Measurements from ENCODE around the gene PRKCD. TPM values are rescaled to one million over a fixed set of nuclear protein-coding genes. Genes with fewer than 3 reads are reported as not detected.

PRKCD gene
- polyA plus RNA-seq, 3 donors, result 123 to 329 (median 158) TPM

- peaks cover 0 to 2% (median 0%) of the 10 kb centered on the region in 3 donors for H3K27me3 Mint-ChIP-seq (ENCODE audit: low read depth in 3 of 3)
- peak overlapping the region in 3 of 7 donors; percentile 62 to 90 (median 73) for H3K27ac Mint-ChIP-seq
- DNase-seq, result no peak
- peaks cover 19% of the 10 kb centered on the region for H4K20me1 ChIP-seq (ENCODE audit: insufficient read depth, low read length)
- H3K36me3 Mint-ChIP-seq, result peaks cover 3 to 13% of the 10 kb centered on the region in 2 donors
- peaks cover 27% of the 10 kb centered on the region for H3K4me1 Mint-ChIP-seq
- H3K79me2 ChIP-seq (ENCODE audit: insufficient read depth, low read length), result no peaks in the 10 kb centered on the region
- H3K4me1 ChIP-seq (ENCODE audit: control insufficient read depth in 1 of 2, insufficient read depth in 2 of 2, low read length in 2 of 2), result peaks cover 10 to 29% of the 10 kb centered on the region in 2 donors
- intact Hi-C loops (cut with micrococcal nuclease), result loop anchor here in 1 of 2 donors (10.0 kb wide), 1 partner anchor 58 kb away; no protein-coding TSS in a partner anchor
- 100% methylated on average over 1 of the region's 2 CpGs for WGBS (ENCODE audit: insufficient coverage)
- H3K9me3 Mint-ChIP-seq, result peaks cover 3 to 21% (median 17%) of the 10 kb centered on the region in 7 donors
- no peak overlapping the region for H3K4me3 Mint-ChIP-seq
- H3K36me3 ChIP-seq (replicated peaks in 1 of 2; ENCODE audit: control insufficient read depth in 1 of 2, insufficient read depth in 2 of 2, low read length in 2 of 2), result peaks cover 0 to under 1% of the 10 kb centered on the region in 2 donors
- no peak overlapping the region for H3K9ac ChIP-seq (ENCODE audit: insufficient read depth, low read length, poor library complexity, severe bottlenecking)
- peak overlapping the region in 1 of 2 donors; percentile 46 for H3K27ac ChIP-seq (ENCODE audit: low read depth in 1 of 2, low read length in 2 of 2)
- no peak for TF ChIP-seq CTCF (IDR thresholded peaks at IDR 0.05)
- H3K9me3 ChIP-seq (replicated peaks in 1 of 2; ENCODE audit: control insufficient read depth in 1 of 2, insufficient read depth in 1 of 2, low read length in 2 of 2), result peaks cover 10 to 15% of the 10 kb centered on the region in 2 donors
- H3K4me3 ChIP-seq (replicated peaks in 1 of 3; ENCODE audit: low read depth in 2 of 3, low read length in 3 of 3), result no peak overlapping the region
- H3K27me3 ChIP-seq (ENCODE audit: control insufficient read depth in 2 of 2, insufficient read depth in 2 of 2, low read length in 2 of 2), result no peaks in the 10 kb centered on the region
- no peak overlapping the region for H2AFZ ChIP-seq (ENCODE audit: insufficient read depth, low read depth, low read length, poor library complexity, severe bottlenecking)
- no peak overlapping the region for H3K4me2 ChIP-seq (replicated peaks; ENCODE audit: extremely low read depth, low read length, poor library complexity, severe bottlenecking)
Observed at GRCh38 chr3:53217175-53217574, 56.2 kb downstream of the PRKCD start.

GRCh38 chr3:53218131-53218530 is 57.1 kb downstream of the PRKCD start:
- intact Hi-C loops (cut with micrococcal nuclease), result loop anchor here in 1 of 2 donors (10.0 kb wide), 1 partner anchor 57 kb away; no protein-coding TSS in a partner anchor
- peaks cover 29% of the 10 kb centered on the region for H4K20me1 ChIP-seq (ENCODE audit: insufficient read depth, low read length)
- peaks cover 2 to 20% of the 10 kb centered on the region in 2 donors for H3K4me1 ChIP-seq (ENCODE audit: control insufficient read depth in 1 of 2, insufficient read depth in 2 of 2, low read length in 2 of 2)
- H3K9ac ChIP-seq (ENCODE audit: insufficient read depth, low read length, poor library complexity, severe bottlenecking), result no peak overlapping the region
- Mint-ChIP-seq H3K36me3 (peaks cover 6 to 22% of the 10 kb centered on the region in 2 donors), H3K4me3 (peak overlapping the region in 1 of 2 donors; percentile 58), H3K4me1 (peaks cover 18% of the 10 kb centered on the region), H3K9me3 (peaks cover 3 to 21% (median 17%) of the 10 kb centered on the region in 7 donors), H3K27me3 (ENCODE audit: low read depth in 3 of 3) (peaks cover 0 to 2% (median 0%) of the 10 kb centered on the region in 3 donors), H3K27ac (peak overlapping the region in 6 of 7 donors; percentile 73 to 90 (median 84))
- no peaks in the 10 kb centered on the region for H3K79me2 ChIP-seq (ENCODE audit: insufficient read depth, low read length)
- H3K36me3 ChIP-seq (replicated peaks in 1 of 2; ENCODE audit: control insufficient read depth in 1 of 2, insufficient read depth in 2 of 2, low read length in 2 of 2), result peaks cover 6 to 10% of the 10 kb centered on the region in 2 donors
- peaks cover 10 to 15% of the 10 kb centered on the region in 2 donors for H3K9me3 ChIP-seq (replicated peaks in 1 of 2; ENCODE audit: control insufficient read depth in 1 of 2, insufficient read depth in 1 of 2, low read length in 2 of 2)
- H3K27me3 ChIP-seq (ENCODE audit: control insufficient read depth in 2 of 2, insufficient read depth in 2 of 2, low read length in 2 of 2), result no peaks in the 10 kb centered on the region
- TF ChIP-seq CTCF (IDR thresholded peaks at IDR 0.05), result no peak
- 0% methylated on average over 1 of the region's 2 CpGs for WGBS (ENCODE audit: insufficient coverage)
- H3K27ac ChIP-seq (ENCODE audit: low read depth in 1 of 2, low read length in 2 of 2), result peak overlapping the region in 1 of 2 donors; percentile 46
- H3K4me2 ChIP-seq (replicated peaks; ENCODE audit: extremely low read depth, low read length, poor library complexity, severe bottlenecking), result peak overlapping the region; percentile 29
- H2AFZ ChIP-seq (ENCODE audit: insufficient read depth, low read depth, low read length, poor library complexity, severe bottlenecking), result no peak overlapping the region
- H3K4me3 ChIP-seq (replicated peaks in 1 of 3; ENCODE audit: low read depth in 2 of 3, low read length in 3 of 3), result no peak overlapping the region
- DNase-seq, result peak in 2 of 3 donors; percentile 51 to 80
